Panc1 (cell line): ENCODE data around the gene P3R3URF. TPM values are rescaled to one million over a fixed set of nuclear protein-coding genes. Genes with fewer than 3 reads are reported as not detected.
A peak's percentile ranks its signal among the peaks of the same experiment; 100 is the strongest.

Experiments
- ATAC-seq: fragments of 200-7000 bp; cut with Tn5 transposase; 2 replicates; pipeline ENCODE4 v1.9.1; 2020; ENCODE audit warnings: mild to moderate bottlenecking, moderate library complexity
- BruUV-seq: library from RNA; stranded (reverse); fragments of 400-500 nt; replicated peaks from 2 replicates; lab custom pipeline; 2021; lab: Mats Ljungman, UMichigan
- CTCF ChIA-PET: fragments of 300-600 bp; sonication (Branson Sonifier 250); formaldehyde crosslinking; loops from one replicate; lab custom pipeline; 2022; ENCODE audit warnings: antibody characterized with exemption; lab: Charles Lee
- POLR2A ChIA-PET: fragments of 300-600 bp; sonication (Branson Sonifier 250); formaldehyde crosslinking; loops from one replicate; lab custom pipeline; 2022; ENCODE audit warnings: antibody characterized with exemption; lab: Charles Lee
- DNase-seq: peaks from one replicate; pipeline ENCODE4 v3.0.0-alpha.2; 2010; ENCODE audit warnings: low read depth, low spot score
- H3K27ac ChIP-seq: 2 replicates; pipeline ENCODE4 v1.5.1; 2011; ENCODE audit warnings: mild to moderate bottlenecking, low read length, inconsistent platforms
- H3K27me3 ChIP-seq: fragments of 200-500 bp; sonication (Bioruptor generic); 2 replicates; pipeline ENCODE4 v1.6.0; 2014; ENCODE audit warnings: low read length, inconsistent platforms; ENCODE audit not compliant: control insufficient read depth, insufficient read depth
- H3K36me3 ChIP-seq: fragments of 200-500 bp; sonication (Bioruptor generic); 2 replicates; pipeline ENCODE4 v1.5.1; 2014; ENCODE audit warnings: inconsistent platforms, mild to moderate bottlenecking, low read length, moderate library complexity; ENCODE audit not compliant: control insufficient read depth, insufficient read depth
- H3K4me1 ChIP-seq: 2 replicates; pipeline ENCODE4 v1.5.1; 2011; ENCODE audit warnings: inconsistent platforms, mild to moderate bottlenecking, low read length, moderate library complexity; ENCODE audit not compliant: control insufficient read depth, insufficient read depth
- H3K4me3 ChIP-seq, 2 experiments: 2 replicates each; pipeline ENCODE4 v1.5.1; 2011 to 2012; ENCODE audit warnings: low read depth in 2 of 2, low read length in 2 of 2, mild to moderate bottlenecking in 2 of 2, inconsistent platforms in 1 of 2, moderate library complexity in 1 of 2
- H3K9me3 ChIP-seq: fragments of 200-500 bp; sonication (Bioruptor generic); 2 replicates; pipeline ENCODE4 v1.5.1; 2014; ENCODE audit warnings: low read depth, mild to moderate bottlenecking, inconsistent platforms, low read length, moderate library complexity; ENCODE audit not compliant: control insufficient read depth, insufficient read depth
- POLR2AphosphoS5 ChIP-seq: IDR thresholded peaks from 2 replicates; pipeline ENCODE4 v1.6.1; 2012; ENCODE audit warnings: mild to moderate bottlenecking, low read depth, low read length, moderate library complexity
- SIN3A ChIP-seq: IDR thresholded peaks from 2 replicates; pipeline ENCODE4 v1.6.1; 2012; ENCODE audit warnings: low read depth, mild to moderate bottlenecking, low read length, moderate library complexity, borderline replicate concordance; ENCODE audit not compliant: insufficient read depth
- TCF7L2 ChIP-seq: IDR thresholded peaks from 2 replicates; pipeline ENCODE4 v1.6.1; 2011; ENCODE audit warnings: mild to moderate bottlenecking, low read depth, low read length, inconsistent platforms
- in situ Hi-C: cut with HindIII; loops from 2 replicates; pipeline ENCODE4 v1.10.0; 2016; ENCODE audit warnings: low sequenced_read_pairs, low pct_unique_long_range_greater_than_20kb
- intact Hi-C: fragments of 100-400 bp; cut with micrococcal nuclease; formaldehyde crosslinking; loops from one replicate; pipeline ENCODE4 v1.10.0; 2022; ENCODE audit not compliant: unreplicated experiment
- total RNA-seq: library from RNA; stranded (reverse); gene quantifications from one replicate; pipeline ENCODE4 v1.2.1, GENCODE V29; 2021; ENCODE audit not compliant: unreplicated experiment
- TF ChIP-seq, protein P1 (sequence below), 2 experiments: IDR thresholded peaks; 2 replicates each; pipeline ENCODE4 v1.6.1; 2011 to 2012; ENCODE audit warnings: low read depth in 2 of 2, control low read depth in 1 of 2, low read length in 1 of 2, mild to moderate bottlenecking in 1 of 2, moderate library complexity in 1 of 2; ENCODE audit not compliant: insufficient read depth in 1 of 2
- TF ChIP-seq, protein P2 (sequence below): fragments of 450-650 bp; IDR thresholded peaks from 2 replicates; pipeline ENCODE4 v1.5.1; 2017; ENCODE audit warnings: mild to moderate bottlenecking

Gene P3R3URF
- total RNA-seq, 1 experiment from 2014 or later: not detected

DNA sequence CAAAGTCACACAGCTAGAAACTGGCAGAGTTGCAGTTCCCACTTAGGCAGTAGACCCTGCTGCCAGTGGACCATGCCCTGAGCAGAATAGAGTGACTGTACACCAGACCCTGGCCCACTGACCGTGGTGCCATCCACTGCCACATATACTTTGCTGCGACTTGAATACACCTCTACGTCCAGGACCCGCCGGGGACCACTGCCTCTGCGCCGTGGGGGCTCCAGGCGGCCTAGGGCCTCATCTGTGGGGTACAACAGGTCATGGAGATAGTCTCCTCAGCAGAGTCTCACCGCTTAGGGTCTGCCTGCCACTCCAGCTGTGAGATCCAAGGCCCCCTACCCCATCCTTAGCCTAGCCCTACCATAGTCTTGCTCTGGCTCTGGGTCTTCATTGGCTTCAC lies 20.3 kb upstream of the P3R3URF start:
- no TSS peak for BruUV-seq
- POLR2A ChIA-PET: no interaction called here
- CTCF ChIA-PET: no interaction called here
- in situ Hi-C loops: no loop called here
- no peaks in the 10 kb centered on the region for H3K9me3 ChIP-seq
- peaks cover 9% of the 10 kb centered on the region; the same call in 1 of the 2 replicates for H3K36me3 ChIP-seq
- TF ChIP-seq TCF7L2: no peak
- no peak for TF ChIP-seq SIN3A
- TF ChIP-seq, protein P1, sequence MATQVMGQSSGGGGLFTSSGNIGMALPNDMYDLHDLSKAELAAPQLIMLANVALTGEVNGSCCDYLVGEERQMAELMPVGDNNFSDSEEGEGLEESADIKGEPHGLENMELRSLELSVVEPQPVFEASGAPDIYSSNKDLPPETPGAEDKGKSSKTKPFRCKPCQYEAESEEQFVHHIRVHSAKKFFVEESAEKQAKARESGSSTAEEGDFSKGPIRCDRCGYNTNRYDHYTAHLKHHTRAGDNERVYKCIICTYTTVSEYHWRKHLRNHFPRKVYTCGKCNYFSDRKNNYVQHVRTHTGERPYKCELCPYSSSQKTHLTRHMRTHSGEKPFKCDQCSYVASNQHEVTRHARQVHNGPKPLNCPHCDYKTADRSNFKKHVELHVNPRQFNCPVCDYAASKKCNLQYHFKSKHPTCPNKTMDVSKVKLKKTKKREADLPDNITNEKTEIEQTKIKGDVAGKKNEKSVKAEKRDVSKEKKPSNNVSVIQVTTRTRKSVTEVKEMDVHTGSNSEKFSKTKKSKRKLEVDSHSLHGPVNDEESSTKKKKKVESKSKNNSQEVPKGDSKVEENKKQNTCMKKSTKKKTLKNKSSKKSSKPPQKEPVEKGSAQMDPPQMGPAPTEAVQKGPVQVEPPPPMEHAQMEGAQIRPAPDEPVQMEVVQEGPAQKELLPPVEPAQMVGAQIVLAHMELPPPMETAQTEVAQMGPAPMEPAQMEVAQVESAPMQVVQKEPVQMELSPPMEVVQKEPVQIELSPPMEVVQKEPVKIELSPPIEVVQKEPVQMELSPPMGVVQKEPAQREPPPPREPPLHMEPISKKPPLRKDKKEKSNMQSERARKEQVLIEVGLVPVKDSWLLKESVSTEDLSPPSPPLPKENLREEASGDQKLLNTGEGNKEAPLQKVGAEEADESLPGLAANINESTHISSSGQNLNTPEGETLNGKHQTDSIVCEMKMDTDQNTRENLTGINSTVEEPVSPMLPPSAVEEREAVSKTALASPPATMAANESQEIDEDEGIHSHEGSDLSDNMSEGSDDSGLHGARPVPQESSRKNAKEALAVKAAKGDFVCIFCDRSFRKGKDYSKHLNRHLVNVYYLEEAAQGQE (IDR thresholded peaks at IDR 0.05; ENCODE audit: insufficient read depth in 1 of 2, low read depth in 2 of 2, low read length in 1 of 2): no peak
- TF ChIP-seq, protein P2, sequence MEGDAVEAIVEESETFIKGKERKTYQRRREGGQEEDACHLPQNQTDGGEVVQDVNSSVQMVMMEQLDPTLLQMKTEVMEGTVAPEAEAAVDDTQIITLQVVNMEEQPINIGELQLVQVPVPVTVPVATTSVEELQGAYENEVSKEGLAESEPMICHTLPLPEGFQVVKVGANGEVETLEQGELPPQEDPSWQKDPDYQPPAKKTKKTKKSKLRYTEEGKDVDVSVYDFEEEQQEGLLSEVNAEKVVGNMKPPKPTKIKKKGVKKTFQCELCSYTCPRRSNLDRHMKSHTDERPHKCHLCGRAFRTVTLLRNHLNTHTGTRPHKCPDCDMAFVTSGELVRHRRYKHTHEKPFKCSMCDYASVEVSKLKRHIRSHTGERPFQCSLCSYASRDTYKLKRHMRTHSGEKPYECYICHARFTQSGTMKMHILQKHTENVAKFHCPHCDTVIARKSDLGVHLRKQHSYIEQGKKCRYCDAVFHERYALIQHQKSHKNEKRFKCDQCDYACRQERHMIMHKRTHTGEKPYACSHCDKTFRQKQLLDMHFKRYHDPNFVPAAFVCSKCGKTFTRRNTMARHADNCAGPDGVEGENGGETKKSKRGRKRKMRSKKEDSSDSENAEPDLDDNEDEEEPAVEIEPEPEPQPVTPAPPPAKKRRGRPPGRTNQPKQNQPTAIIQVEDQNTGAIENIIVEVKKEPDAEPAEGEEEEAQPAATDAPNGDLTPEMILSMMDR: no peak
- no peak for TF ChIP-seq POLR2AphosphoS5
- no peak overlapping the region for H3K4me3 ChIP-seq
- H3K4me1 ChIP-seq: peaks cover 21% of the 10 kb centered on the region
- H3K27ac ChIP-seq: peak overlapping the region; percentile 97
- DNase-seq: no peak
- no peak for ATAC-seq
- intact Hi-C loops: no loop called here
- H3K27me3 ChIP-seq: no peaks in the 10 kb centered on the region

DNA sequence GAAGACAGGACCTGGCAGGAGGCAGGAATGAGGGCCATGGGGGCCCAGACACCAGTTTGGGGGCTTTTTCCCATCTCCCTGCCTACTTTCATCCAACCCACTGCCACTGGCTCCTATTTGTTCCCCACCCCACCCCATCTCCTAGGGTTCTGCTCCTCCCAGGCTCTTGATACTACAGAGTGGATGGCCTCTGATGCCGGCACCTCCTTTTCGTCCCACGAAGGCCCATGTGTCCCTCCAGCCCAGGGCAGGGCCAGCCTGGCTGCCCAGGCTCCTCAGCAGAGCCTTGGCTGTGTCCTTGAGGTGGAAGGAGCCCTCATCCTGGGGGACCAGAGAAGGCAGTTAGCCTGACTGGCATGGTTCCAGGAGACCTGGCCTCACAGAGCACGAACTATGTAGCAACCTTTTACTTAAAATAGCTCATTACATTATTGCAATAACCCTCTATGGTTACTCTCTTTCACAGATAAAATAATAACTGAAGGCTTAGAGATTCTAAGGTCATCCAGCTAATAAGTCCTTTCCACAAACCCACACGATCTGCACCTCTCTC lies 18.4 kb upstream of the P3R3URF start:
- Histone ChIP-seq H3K4me3 (no peak overlapping the region), H3K27me3 (no peaks in the 10 kb centered on the region), H3K4me1 (peaks cover 21% of the 10 kb centered on the region), H3K36me3 (peaks cover 9% of the 10 kb centered on the region; the same call in 1 of the 2 replicates), H3K27ac (no peak overlapping the region), H3K9me3 (no peaks in the 10 kb centered on the region)
- ChIA-PET CTCF (no interaction called here), POLR2A (interaction anchor here (0.6 to 1.8 kb wide), 2 partner anchors 11 to 147 kb away, joined by 3 to 6 read pairs; no protein-coding TSS in a partner anchor)
- TF ChIP-seq, protein P2: no peak
- TF ChIP-seq SIN3A (no peak), POLR2AphosphoS5 (no peak), TCF7L2 (no peak)
- TF ChIP-seq, protein P1 (IDR thresholded peaks at IDR 0.05; ENCODE audit: insufficient read depth in 1 of 2, low read depth in 2 of 2, low read length in 1 of 2): no peak
- intact Hi-C loops: no loop called here
- TSS peak; percentile 70 for BruUV-seq
- DNase-seq: no peak
- ATAC-seq: no peak
- in situ Hi-C loops: no loop called here
